Fibroblast of lung (primary cell): ENCODE data around the gene MS4A4E. TPM values are rescaled to one million over a fixed set of nuclear protein-coding genes. Genes with fewer than 3 reads are reported as not detected.
A peak's percentile ranks its signal among the peaks of the same experiment; 100 is the strongest.

Experiments
- DNase-seq, 2 donors: peaks; one replicate each; pipeline versions ENCODE4 v3.0.0 to v3.0.0-alpha.2; 2010; ENCODE audit warnings: low read depth in 2 of 2
- H2AFZ ChIP-seq: 2 replicates; pipeline ENCODE4 v1.5.1; 2012; ENCODE audit warnings: low read length, control low read depth, inconsistent platforms
- H3K27ac ChIP-seq: 2 replicates; pipeline ENCODE4 v1.5.1; 2011; ENCODE audit warnings: low read length, control low read depth; ENCODE audit not compliant: insufficient read depth
- H3K27me3 ChIP-seq: 2 replicates; pipeline ENCODE4 v1.5.1; 2011; ENCODE audit warnings: mild to moderate bottlenecking, low read length; ENCODE audit not compliant: control insufficient read depth, insufficient read depth
- H3K36me3 ChIP-seq: 2 replicates; pipeline ENCODE4 v1.5.1; 2011; ENCODE audit warnings: low read length; ENCODE audit not compliant: control insufficient read depth, insufficient read depth
- H3K4me1 ChIP-seq: 2 replicates; pipeline ENCODE4 v1.5.1; 2011; ENCODE audit warnings: low read length; ENCODE audit not compliant: control insufficient read depth, insufficient read depth; ENCODE audit errors: extremely low read depth
- H3K4me2 ChIP-seq: 2 replicates; pipeline ENCODE4 v1.5.1; 2011; ENCODE audit warnings: low read length, control low read depth; ENCODE audit not compliant: insufficient read depth; ENCODE audit errors: extremely low read depth
- H3K4me3 ChIP-seq, 4 experiments: fragments of 200-600 bp in 1 of 4; sonication (generic) in 1 of 4; replicated peaks in 1 of 4; 2 replicates each; pipeline ENCODE4 v1.5.1; 2011 to 2016; ENCODE audit warnings: low read length in 4 of 4, low read depth in 3 of 4, mild to moderate bottlenecking in 3 of 4, control low read depth in 2 of 4, inconsistent platforms in 1 of 4, mixed read lengths in 1 of 4; ENCODE audit not compliant: insufficient read depth in 1 of 4; ENCODE audit errors: control extremely low read depth in 1 of 4
- H3K79me2 ChIP-seq: 2 replicates; pipeline ENCODE4 v1.5.1; 2012; ENCODE audit warnings: mild to moderate bottlenecking, low read length, inconsistent platforms; ENCODE audit not compliant: control insufficient read depth, insufficient read depth
- H3K9ac ChIP-seq: 2 replicates; pipeline ENCODE4 v1.5.1; 2011; ENCODE audit warnings: mild to moderate bottlenecking, low read length, control low read depth; ENCODE audit not compliant: insufficient read depth
- H3K9me3 ChIP-seq: 2 replicates; pipeline ENCODE4 v1.5.1; 2012; ENCODE audit warnings: low read depth, low read length; ENCODE audit not compliant: control insufficient read depth, insufficient read depth
- H4K20me1 ChIP-seq: 2 replicates; pipeline ENCODE4 v1.5.1; 2011; ENCODE audit warnings: low read length; ENCODE audit not compliant: control insufficient read depth, insufficient read depth; ENCODE audit errors: extremely low read depth
- CTCF ChIP-seq, 2 donors: IDR thresholded peaks in 1 of 2; conservative IDR thresholded peaks in 1 of 2; 1 replicate in 1 of 2; 2 replicates in 1 of 2; pipeline ENCODE4 v1.5.1; 2011 to 2012; ENCODE audit warnings: low read length in 2 of 2, control low read depth in 1 of 2, inconsistent platforms in 1 of 2, low read depth in 1 of 2, mild to moderate bottlenecking in 1 of 2
- EZH2 ChIP-seq: IDR thresholded peaks from 2 replicates; pipeline ENCODE4 v1.5.1; 2012; ENCODE audit warnings: low read length, control low read depth, mild to moderate bottlenecking; ENCODE audit errors: missing control alignments
- polyA plus RNA-seq, 2 donors: library from polyadenylated mRNA; depleted of rRNA in 1 of 2; stranded (reverse) in 1 of 2; unstranded in 1 of 2; fragments of >200 nt; gene quantifications; 2 replicates each; pipeline ENCODE4 v1.2.1, GENCODE V29; 2011 to 2012; ENCODE audit warnings: missing spikeins in 1 of 2
- total RNA-seq: library from RNA; depleted of rRNA; stranded (reverse); fragments of >200 nt; gene quantifications from 2 replicates; pipeline ENCODE4 v1.2.1, GENCODE V29; 2014

MS4A4E gene
- total and polyA plus RNA-seq, 2 donors (not counting 1 experiment from before 2014, with no cell fraction given), result not detected

GRCh38 chr11:60170566-60170965, 72.4 kb downstream of the MS4A4E start:
- no peaks in the 10 kb centered on the region for H4K20me1 ChIP-seq
- H3K27me3 ChIP-seq, result no peaks in the 10 kb centered on the region
- H3K36me3 ChIP-seq, result no peaks in the 10 kb centered on the region
- H3K27ac ChIP-seq, result no peak overlapping the region
- no peak overlapping the region for H3K9ac ChIP-seq
- H3K79me2 ChIP-seq, result no peaks in the 10 kb centered on the region
- no peak overlapping the region for H3K4me2 ChIP-seq
- no peak overlapping the region for H3K4me3 ChIP-seq
- H3K4me1 ChIP-seq, result no peaks in the 10 kb centered on the region
- no peak for TF ChIP-seq EZH2
- no peak for TF ChIP-seq CTCF (conservative IDR thresholded peaks at IDR 0.05 in 1 of 2, IDR thresholded peaks at IDR 0.05 in 1 of 2; ENCODE audit: low read depth in 1 of 2, low read length in 2 of 2)
- DNase-seq, result no peak
- H2AFZ ChIP-seq, result no peak overlapping the region
- no peaks in the 10 kb centered on the region for H3K9me3 ChIP-seq

GRCh38 chr11:60169264-60169915, 73.5 kb downstream of the MS4A4E start:
- H3K4me3 ChIP-seq, result no peak overlapping the region
- DNase-seq, result peak in 1 of 2 donors; percentile 11
- no peaks in the 10 kb centered on the region for H3K27me3 ChIP-seq
- H3K9me3 ChIP-seq, result no peaks in the 10 kb centered on the region
- H3K9ac ChIP-seq, result no peak overlapping the region
- H4K20me1 ChIP-seq, result no peaks in the 10 kb centered on the region
- no peaks in the 10 kb centered on the region for H3K36me3 ChIP-seq
- H3K4me1 ChIP-seq, result no peaks in the 10 kb centered on the region
- no peak overlapping the region for H3K4me2 ChIP-seq
- no peak overlapping the region for H3K27ac ChIP-seq
- H3K79me2 ChIP-seq, result no peaks in the 10 kb centered on the region
- H2AFZ ChIP-seq, result no peak overlapping the region
- TF ChIP-seq CTCF (conservative IDR thresholded peaks at IDR 0.05 in 1 of 2, IDR thresholded peaks at IDR 0.05 in 1 of 2; ENCODE audit: low read depth in 1 of 2, low read length in 2 of 2) (peak in 1 of 2 donors; percentile 9), EZH2 (no peak)

- no peak for DNase-seq
- H3K4me1 ChIP-seq, result no peaks in the 10 kb centered on the region
- H3K4me2 ChIP-seq, result no peak overlapping the region
- H2AFZ ChIP-seq, result no peak overlapping the region
- H4K20me1 ChIP-seq, result no peaks in the 10 kb centered on the region
- H3K9me3 ChIP-seq, result no peaks in the 10 kb centered on the region
- H3K4me3 ChIP-seq, result no peak overlapping the region
- no peaks in the 10 kb centered on the region for H3K36me3 ChIP-seq
- TF ChIP-seq EZH2, result no peak
- TF ChIP-seq CTCF (conservative IDR thresholded peaks at IDR 0.05 in 1 of 2, IDR thresholded peaks at IDR 0.05 in 1 of 2; ENCODE audit: low read depth in 1 of 2, low read length in 2 of 2), result no peak
- no peaks in the 10 kb centered on the region for H3K79me2 ChIP-seq
- H3K27ac ChIP-seq, result no peak overlapping the region
- no peaks in the 10 kb centered on the region for H3K27me3 ChIP-seq
- H3K9ac ChIP-seq, result no peak overlapping the region
Observed at GRCh38 chr11:60168306-60168705, 74.6 kb downstream of the MS4A4E start.
